K562 (cell line): ENCODE measurements around the gene YOD1. TPM values are rescaled to one million over a fixed set of nuclear protein-coding genes. Genes with fewer than 3 reads are reported as not detected.

Experiments
- ATF3 ChIP-seq, 2 experiments: fragments of 450-650 bp in 1 of 2; sonication (generic) in 1 of 2; formaldehyde crosslinking in 1 of 2; IDR thresholded peaks in 1 of 2; conservative IDR thresholded peaks in 1 of 2; 2 replicates each; pipeline versions ENCODE4 v1.6.1 to v1.8.1; 2016 to 2023; ENCODE audit warnings: mild to moderate bottlenecking in 2 of 2, moderate library complexity in 2 of 2, inconsistent platforms in 1 of 2, missing genetic modification reagents in 1 of 2
- DIDO1 ChIP-seq: fragments of 450-650 bp; IDR thresholded peaks from 2 replicates; pipeline ENCODE4 v1.6.1; 2016; ENCODE audit warnings: low read depth, missing biosample characterization, missing genetic modification characterization
- DMBX1 ChIP-seq: fragments of 250-450 bp; sonication (Bioruptor Pico); IDR thresholded peaks from 2 replicates; pipeline ENCODE4 v1.8.0; 2022; ENCODE audit warnings: inconsistent platforms, mild to moderate bottlenecking, moderate library complexity, borderline replicate concordance
- FOXJ2 ChIP-seq: fragments of 200-800 bp; sonication (Bioruptor generic); IDR thresholded peaks from 2 replicates; pipeline ENCODE4 v1.6.1; 2016; ENCODE audit warnings: missing genetic modification characterization, missing compliant biosample characterization
- NR0B1 ChIP-seq: fragments of 450-650 bp; IDR thresholded peaks from one replicate; pipeline ENCODE4 v1.6.1; 2018; ENCODE audit warnings: mild to moderate bottlenecking, moderate library complexity; ENCODE audit not compliant: partially characterized antibody
- NR2C1 ChIP-seq, 2 experiments: fragments of 450-650 bp; IDR thresholded peaks; 2 replicates each; pipeline ENCODE4 v1.6.1; 2017; ENCODE audit warnings: mild to moderate bottlenecking in 2 of 2, antibody characterized with exemption in 1 of 2, inconsistent platforms in 1 of 2, missing compliant biosample characterization in 1 of 2, missing genetic modification characterization in 1 of 2
- SETDB1 ChIP-seq: IDR thresholded peaks from one replicate; pipeline ENCODE4 v1.6.1; 2012; ENCODE audit warnings: low read length, control low read depth, inconsistent platforms
- ZEB2 ChIP-seq: fragments of 450-650 bp; IDR thresholded peaks from 2 replicates; pipeline ENCODE4 v1.6.1; 2016
- polyA plus RNA-seq, 8 experiments: library from polyadenylated mRNA; depleted of rRNA in 4 of 8; stranded (reverse) in 5 of 8; unstranded in 3 of 8; fragments of >200 nt; fragmentation: Nextera tagmentation in 2 of 8; fragmentation: Illumina TruSeq in 1 of 8; extraction: Ambion mirVana in 2 of 8; extraction: Trizol in 1 of 8; gene quantifications; 2 replicates each; pipeline versions ENCODE4 v1.2.1 to v1.2.3, GENCODE V29; 2011 to 2014; ENCODE audit warnings: inconsistent platforms in 1 of 8, missing spikeins in 1 of 8
- total RNA-seq, 7 experiments: library from RNA; depleted of rRNA in 6 of 7; stranded (reverse); fragments of >200 nt in 6 of 7; fragmentation: Illumina TruSeq in 2 of 7; extraction: Trizol in 2 of 7; gene quantifications; 2 replicates each; pipeline versions ENCODE4 v1.2.1 to v1.2.3, GENCODE V29; 2011 to 2021; ENCODE audit warnings: low replicate concordance in 1 of 7
- TF ChIP-seq, protein P1 (sequence below): fragments of 250-450 bp; sonication (Bioruptor Pico); IDR thresholded peaks from 2 replicates; pipeline ENCODE4 v1.4.0; 2020
- TF ChIP-seq, protein P2 (sequence below), 2 experiments: fragments of 450-650 bp; IDR thresholded peaks; 2 replicates each; pipeline ENCODE4 v1.6.1; 2016; ENCODE audit warnings: mild to moderate bottlenecking in 2 of 2, borderline replicate concordance in 1 of 2, low read depth in 1 of 2, moderate library complexity in 1 of 2

Gene YOD1
- total and polyA plus RNA-seq, 9 of the 15 experiments (the other 6 are each of a cell fraction or from before 2014, with no cell fraction given), result 18.2 to 78.1 (median 46.9) TPM

- TF ChIP-seq, protein P1, sequence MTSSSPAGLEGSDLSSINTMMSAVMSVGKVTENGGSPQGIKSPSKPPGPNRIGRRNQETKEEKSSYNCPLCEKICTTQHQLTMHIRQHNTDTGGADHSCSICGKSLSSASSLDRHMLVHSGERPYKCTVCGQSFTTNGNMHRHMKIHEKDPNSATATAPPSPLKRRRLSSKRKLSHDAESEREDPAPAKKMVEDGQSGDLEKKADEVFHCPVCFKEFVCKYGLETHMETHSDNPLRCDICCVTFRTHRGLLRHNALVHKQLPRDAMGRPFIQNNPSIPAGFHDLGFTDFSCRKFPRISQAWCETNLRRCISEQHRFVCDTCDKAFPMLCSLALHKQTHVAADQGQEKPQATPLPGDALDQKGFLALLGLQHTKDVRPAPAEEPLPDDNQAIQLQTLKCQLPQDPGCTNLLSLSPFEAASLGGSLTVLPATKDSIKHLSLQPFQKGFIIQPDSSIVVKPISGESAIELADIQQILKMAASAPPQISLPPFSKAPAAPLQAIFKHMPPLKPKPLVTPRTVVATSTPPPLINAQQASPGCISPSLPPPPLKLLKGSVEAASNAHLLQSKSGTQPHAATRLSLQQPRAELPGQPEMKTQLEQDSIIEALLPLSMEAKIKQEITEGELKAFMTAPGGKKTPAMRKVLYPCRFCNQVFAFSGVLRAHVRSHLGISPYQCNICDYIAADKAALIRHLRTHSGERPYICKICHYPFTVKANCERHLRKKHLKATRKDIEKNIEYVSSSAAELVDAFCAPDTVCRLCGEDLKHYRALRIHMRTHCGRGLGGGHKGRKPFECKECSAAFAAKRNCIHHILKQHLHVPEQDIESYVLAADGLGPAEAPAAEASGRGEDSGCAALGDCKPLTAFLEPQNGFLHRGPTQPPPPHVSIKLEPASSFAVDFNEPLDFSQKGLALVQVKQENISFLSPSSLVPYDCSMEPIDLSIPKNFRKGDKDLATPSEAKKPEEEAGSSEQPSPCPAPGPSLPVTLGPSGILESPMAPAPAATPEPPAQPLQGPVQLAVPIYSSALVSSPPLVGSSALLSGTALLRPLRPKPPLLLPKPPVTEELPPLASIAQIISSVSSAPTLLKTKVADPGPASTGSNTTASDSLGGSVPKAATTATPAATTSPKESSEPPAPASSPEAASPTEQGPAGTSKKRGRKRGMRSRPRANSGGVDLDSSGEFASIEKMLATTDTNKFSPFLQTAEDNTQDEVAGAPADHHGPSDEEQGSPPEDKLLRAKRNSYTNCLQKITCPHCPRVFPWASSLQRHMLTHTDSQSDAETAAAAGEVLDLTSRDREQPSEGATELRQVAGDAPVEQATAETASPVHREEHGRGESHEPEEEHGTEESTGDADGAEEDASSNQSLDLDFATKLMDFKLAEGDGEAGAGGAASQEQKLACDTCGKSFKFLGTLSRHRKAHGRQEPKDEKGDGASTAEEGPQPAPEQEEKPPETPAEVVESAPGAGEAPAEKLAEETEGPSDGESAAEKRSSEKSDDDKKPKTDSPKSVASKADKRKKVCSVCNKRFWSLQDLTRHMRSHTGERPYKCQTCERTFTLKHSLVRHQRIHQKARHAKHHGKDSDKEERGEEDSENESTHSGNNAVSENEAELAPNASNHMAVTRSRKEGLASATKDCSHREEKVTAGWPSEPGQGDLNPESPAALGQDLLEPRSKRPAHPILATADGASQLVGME, result no peak
- no peak for TF ChIP-seq ZEB2
- no peak for TF ChIP-seq SETDB1
- TF ChIP-seq, protein P2, sequence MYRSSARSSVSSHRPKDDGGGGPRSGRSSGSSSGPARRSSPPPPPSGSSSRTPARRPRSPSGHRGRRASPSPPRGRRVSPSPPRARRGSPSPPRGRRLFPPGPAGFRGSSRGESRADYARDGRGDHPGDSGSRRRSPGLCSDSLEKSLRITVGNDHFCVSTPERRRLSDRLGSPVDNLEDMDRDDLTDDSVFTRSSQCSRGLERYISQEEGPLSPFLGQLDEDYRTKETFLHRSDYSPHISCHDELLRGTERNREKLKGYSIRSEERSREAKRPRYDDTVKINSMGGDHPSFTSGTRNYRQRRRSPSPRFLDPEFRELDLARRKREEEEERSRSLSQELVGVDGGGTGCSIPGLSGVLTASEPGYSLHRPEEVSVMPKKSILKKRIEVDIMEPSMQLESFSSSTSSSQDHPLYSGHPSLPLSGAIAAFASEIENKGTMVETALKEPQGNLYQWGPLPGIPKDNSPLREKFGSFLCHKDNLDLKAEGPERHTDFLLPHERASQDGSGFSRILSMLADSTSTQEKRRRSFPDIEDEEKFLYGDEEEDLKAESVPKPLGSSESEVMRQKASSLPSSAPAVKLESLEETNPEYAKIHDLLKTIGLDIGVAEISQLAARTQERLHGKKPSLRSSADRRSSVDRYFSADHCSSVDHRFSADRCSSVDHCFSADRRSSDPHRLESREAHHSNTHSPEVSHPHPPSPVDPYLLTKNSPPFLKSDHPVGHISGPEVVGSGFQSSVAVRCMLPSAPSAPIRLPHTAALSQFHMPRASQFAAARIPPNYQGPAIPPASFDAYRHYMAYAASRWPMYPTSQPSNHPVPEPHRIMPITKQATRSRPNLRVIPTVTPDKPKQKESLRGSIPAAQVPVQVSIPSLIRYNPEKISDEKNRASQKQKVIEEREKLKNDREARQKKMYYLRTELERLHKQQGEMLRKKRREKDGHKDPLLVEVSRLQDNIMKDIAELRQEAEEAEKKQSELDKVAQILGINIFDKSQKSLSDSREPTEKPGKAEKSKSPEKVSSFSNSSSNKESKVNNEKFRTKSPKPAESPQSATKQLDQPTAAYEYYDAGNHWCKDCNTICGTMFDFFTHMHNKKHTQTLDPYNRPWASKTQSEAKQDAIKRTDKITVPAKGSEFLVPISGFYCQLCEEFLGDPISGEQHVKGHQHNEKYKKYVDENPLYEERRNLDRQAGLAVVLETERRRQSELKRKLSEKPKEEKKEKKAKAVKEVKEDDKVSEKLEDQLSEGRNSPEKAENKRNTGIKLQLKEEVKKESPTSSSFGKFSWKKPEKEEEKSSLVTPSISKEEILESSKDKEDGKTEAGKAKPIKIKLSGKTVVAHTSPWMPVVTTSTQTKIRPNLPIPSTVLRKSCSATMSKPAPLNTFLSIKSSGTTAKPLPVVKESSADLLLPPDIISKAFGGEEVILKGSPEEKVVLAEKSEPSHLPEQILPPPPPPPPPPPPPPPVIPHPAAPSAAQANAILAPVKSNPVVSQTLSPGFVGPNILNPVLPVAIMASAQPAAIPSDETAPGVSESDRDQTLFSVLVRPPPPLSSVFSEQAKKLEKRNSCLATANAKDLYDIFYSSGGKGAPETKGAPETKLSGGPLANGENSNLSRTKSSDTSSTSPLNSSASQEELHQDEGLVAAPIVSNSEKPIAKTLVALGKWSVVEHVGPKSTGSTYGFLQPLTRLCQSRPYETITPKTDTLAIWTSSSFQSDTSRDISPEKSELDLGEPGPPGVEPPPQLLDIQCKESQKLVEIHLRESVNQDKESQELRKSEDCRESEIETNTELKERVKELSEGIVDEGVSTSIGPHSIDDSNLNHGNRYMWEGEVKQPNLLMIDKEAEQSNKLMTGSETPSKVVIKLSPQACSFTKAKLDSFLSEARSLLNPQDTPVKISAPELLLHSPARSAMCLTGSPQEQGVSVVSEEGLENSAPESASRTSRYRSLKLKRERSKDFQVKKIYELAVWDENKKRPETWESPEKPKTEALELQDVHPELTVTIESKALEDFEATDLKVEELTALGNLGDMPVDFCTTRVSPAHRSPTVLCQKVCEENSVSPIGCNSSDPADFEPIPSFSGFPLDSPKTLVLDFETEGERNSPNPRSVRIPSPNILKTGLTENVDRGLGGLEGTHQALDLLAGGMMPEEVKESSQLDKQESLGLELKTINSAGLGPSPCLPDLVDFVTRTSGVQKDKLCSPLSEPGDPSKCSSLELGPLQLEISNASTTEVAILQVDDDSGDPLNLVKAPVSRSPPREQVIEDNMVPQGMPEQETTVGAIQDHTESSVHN (IDR thresholded peaks at IDR 0.05; ENCODE audit: borderline replicate concordance in 1 of 2, low read depth in 1 of 2), result peak in 1 of 2 experiments; percentile 20; a peak in 1 of 4 replicates
- TF ChIP-seq FOXJ2, result no peak
- TF ChIP-seq ATF3 (IDR thresholded peaks at IDR 0.05), result peak; percentile 94
- TF ChIP-seq ATF3 (CRISPR knock-in tag; conservative IDR thresholded peaks at IDR 0.05), result peak; percentile 49; the same call in 1 of the 2 replicates
- TF ChIP-seq DIDO1 (tag), result no peak
- TF ChIP-seq NR2C1 (IDR thresholded peaks at IDR 0.05), result 0 out of 2 replicates have a peak, but pooled peaks have one; percentile 28
- TF ChIP-seq NR2C1 (tag; IDR thresholded peaks at IDR 0.05), result peak; percentile 62
- no peak for TF ChIP-seq DMBX1 (CRISPR knock-in tag)
- no peak for TF ChIP-seq NR0B1
Observed at GRCh38 chr1:207034208-207034607, 16.8 kb downstream of the YOD1 start (continued).
